Right lobe of liver (tissue), 6 donors: ENCODE results near the gene G2E3. TPM values are rescaled to one million over a fixed set of nuclear protein-coding genes. Genes with fewer than 3 reads are reported as not detected.

Source experiments
- ATAC-seq, 4 donors: fragments of 200-7000 bp; cut with Tn5 transposase; one replicate each; pipeline ENCODE4 v1.9.1; 2020; ENCODE audit warnings: mild to moderate bottlenecking in 4 of 4, moderate library complexity in 4 of 4
- DNase-seq, 3 donors: peaks; one replicate each; pipeline ENCODE4 v3.0.0-alpha.2; 2020
- H3K27ac ChIP-seq, 3 donors: fragments of 200-600 bp; one replicate each; pipeline ENCODE4 v1.8.0; 2022
- H3K27me3 ChIP-seq, 2 donors: fragments of 200-600 bp; one replicate each; pipeline ENCODE4 v1.8.0; 2022
- H3K36me3 ChIP-seq, 4 donors: fragments of 200-600 bp; sonication (generic) in 1 of 4; one replicate each; pipeline versions ENCODE4 v1.5.1 to v1.8.0; 2017 to 2022; ENCODE audit warnings: control low read depth in 1 of 4
- H3K4me1 ChIP-seq, 4 donors: fragments of 200-600 bp; sonication (generic) in 1 of 4; one replicate each; pipeline versions ENCODE4 v1.5.1 to v1.8.0; 2017 to 2022; ENCODE audit warnings: control low read depth in 1 of 4
- H3K4me3 ChIP-seq, 3 donors: fragments of 200-600 bp; one replicate each; pipeline ENCODE4 v1.8.0; 2022
- H3K9me3 ChIP-seq, 4 donors: fragments of 200-600 bp; sonication (generic) in 1 of 4; one replicate each; pipeline versions ENCODE4 v1.5.1 to v1.8.0; 2017 to 2022; ENCODE audit warnings: control low read depth in 1 of 4
- CTCF ChIP-seq, 4 donors: fragments of 200-600 bp in 3 of 4; fragments of 450-650 bp in 1 of 4; IDR thresholded peaks; one replicate each; pipeline versions ENCODE4 v1.5.1 to v1.8.0; 2016 to 2022; ENCODE audit warnings: antibody characterized with exemption in 4 of 4, mild to moderate bottlenecking in 2 of 4
- POLR2A ChIP-seq: fragments of 450-650 bp; IDR thresholded peaks from one replicate; pipeline ENCODE4 v1.6.1; 2017; ENCODE audit warnings: antibody characterized with exemption, mild to moderate bottlenecking
- WGBS: methylation state at CpG from one replicate; pipeline ENCODE4 v1.1.6; 2018; ENCODE audit warnings: low coverage, low lambda C conversion rate; ENCODE audit not compliant: insufficient coverage; ENCODE audit errors: missing lambda C conversion rate; 5-methylcytosine and 5-hydroxymethylcytosine counted together
- intact Hi-C, 2 donors: fragments of 100-400 bp; cut with DNase I; formaldehyde crosslinking; loops; one replicate each; pipeline versions ENCODE4 v1.11.2 to v1.14.1; 2022
- total RNA-seq, 6 experiments: library from RNA; depleted of rRNA in 2 of 6; stranded (reverse); fragments of >200 nt in 2 of 6; fragmentation: NEBNext Ultra II Directional in 3 of 6; extraction: Animal tissue kit (Norgen Biotek cat#: 25700) in 3 of 6; gene quantifications; one replicate each; pipeline versions ENCODE4 v1.1.0 to v1.2.4, GENCODE V29; 2016 to 2023
- donor health status: DM: no; HTN: yes; CAD: no.
- donor health status: DM: no; HTN: no; CAD: no.
- donor health status: DM: no; HTN: no; CAD: no.
- donor health status: DM: no; HTN: yes; CAD: no.
- donor health status: DM: no; HTN: yes; CAD: no.

G2E3 gene
- total RNA-seq, 6 experiments from 2014 or later = 3.0 to 6.4 (median 4.7) TPM

GRCh38 chr14:30645600-30645999 is 86.6 kb downstream of the G2E3 start:
- Histone ChIP-seq H3K27ac (no peak overlapping the region), H3K4me3 (no peak overlapping the region), H3K27me3 (no peaks in the 10 kb centered on the region), H3K36me3 (peaks cover 0 to 18% (median 9%) of the 10 kb centered on the region in 4 donors), H3K4me1 (no peaks in the 10 kb centered on the region), H3K9me3 (no peaks in the 10 kb centered on the region)
- no peak for TF ChIP-seq POLR2A
- TF ChIP-seq CTCF (IDR thresholded peaks at IDR 0.05) = no peak
- 100% methylated on average over 2 of the region's 2 CpGs for WGBS
- DNase-seq (no peak), ATAC-seq (no peak)
- intact Hi-C loops = no loop called here

- no peak for ATAC-seq
- H3K4me3 ChIP-seq = no peak overlapping the region
- H3K36me3 ChIP-seq = peaks cover 0 to 35% (median 15%) of the 10 kb centered on the region in 4 donors
- no peaks in the 10 kb centered on the region for H3K27me3 ChIP-seq
- no peak overlapping the region for H3K27ac ChIP-seq
- no peak for TF ChIP-seq CTCF (IDR thresholded peaks at IDR 0.05)
- TF ChIP-seq POLR2A = no peak
- intact Hi-C loops = no loop called here
- H3K4me1 ChIP-seq = no peaks in the 10 kb centered on the region
- H3K9me3 ChIP-seq = no peaks in the 10 kb centered on the region
- WGBS = 100% methylated on average over 2 of the region's 2 CpGs
- no peak for DNase-seq
Observed at GRCh38 chr14:30648471-30648870, 89.5 kb downstream of the G2E3 start.

- H3K9me3 ChIP-seq = no peaks in the 10 kb centered on the region
- peaks cover 0 to 5% (median 0%) of the 10 kb centered on the region in 4 donors for H3K4me1 ChIP-seq
- H3K27me3 ChIP-seq = no peaks in the 10 kb centered on the region
- WGBS = 56% methylated on average over 5 of the region's 6 CpGs
- no peak overlapping the region for H3K4me3 ChIP-seq
- TF ChIP-seq CTCF (IDR thresholded peaks at IDR 0.05) (no peak), POLR2A (no peak)
- DNase-seq (no peak), ATAC-seq (peak in 1 of 4 donors; percentile 43)
- peaks cover 0 to 52% (median 14%) of the 10 kb centered on the region in 4 donors for H3K36me3 ChIP-seq
- intact Hi-C loops = no loop called here
- H3K27ac ChIP-seq = no peak overlapping the region
Observed at GRCh38 chr14:30651937-30652336, 93.0 kb downstream of the G2E3 start.

GRCh38 chr14:30655124-30655523 is 96.2 kb downstream of the G2E3 start:
- Histone ChIP-seq H3K36me3 (peaks cover 0 to 45% (median 15%) of the 10 kb centered on the region in 4 donors), H3K4me1 (peaks cover 0 to 6% (median 2%) of the 10 kb centered on the region in 4 donors), H3K9me3 (no peaks in the 10 kb centered on the region), H3K27me3 (no peaks in the 10 kb centered on the region), H3K27ac (no peak overlapping the region), H3K4me3 (no peak overlapping the region)
- DNase-seq (no peak), ATAC-seq (no peak)
- TF ChIP-seq CTCF (IDR thresholded peaks at IDR 0.05) (no peak), POLR2A (no peak)
- intact Hi-C loops = no loop called here

GRCh38 chr14:30655658-30656057 is 96.7 kb downstream of the G2E3 start:
- no peak for TF ChIP-seq CTCF (IDR thresholded peaks at IDR 0.05)
- no peak for TF ChIP-seq POLR2A
- no peak for ATAC-seq
- 91% methylated on average over 3 of the region's 3 CpGs for WGBS
- H3K4me1 ChIP-seq = peaks cover 0 to 6% (median 2%) of the 10 kb centered on the region in 4 donors
- no peaks in the 10 kb centered on the region for H3K27me3 ChIP-seq
- H3K27ac ChIP-seq = no peak overlapping the region
- no peaks in the 10 kb centered on the region for H3K9me3 ChIP-seq
- DNase-seq = no peak
- H3K36me3 ChIP-seq = peaks cover 0 to 40% (median 13%) of the 10 kb centered on the region in 4 donors
- intact Hi-C loops = no loop called here
- H3K4me3 ChIP-seq = no peak overlapping the region
